ENCODE data around the gene PIH1D1.

Gene PIH1D1

GRCh38 chr19:49443366-49444099, 8.1 kb downstream of the PIH1D1 start (continued):
- TF ChIP-seq ZNF112 (tag by site-specific recombination; IDR thresholded peaks at IDR 0.05), result no peak
- TF ChIP-seq ZNF670 (tag by site-specific recombination; IDR thresholded peaks at IDR 0.05; ENCODE audit: low read depth), result no peak
- TF ChIP-seq ZBTB20 (tag by site-specific recombination; IDR thresholded peaks at IDR 0.05), result peak; percentile 86; the same call in 1 of the 2 replicates
- TF ChIP-seq ZBTB8A (tag by site-specific recombination; IDR thresholded peaks at IDR 0.05), result peak; percentile 51; the same call in 1 of the 2 replicates
- TF ChIP-seq ZXDB (tag by site-specific recombination; IDR thresholded peaks at IDR 0.05), result peak; percentile 80
- 0 out of 2 replicates have a peak, but pooled peaks have one; percentile 44 for TF ChIP-seq REPIN1 (tag by site-specific recombination; IDR thresholded peaks at IDR 0.05; ENCODE audit: low read depth)
- TF ChIP-seq ZNF560 (tag by site-specific recombination; IDR thresholded peaks at IDR 0.05; ENCODE audit: borderline replicate concordance), result no peak
- TF ChIP-seq ZNF155 (tag by site-specific recombination; IDR thresholded peaks at IDR 0.05), result no peak
- TF ChIP-seq MEIS1 (CRISPR knock-in tag; IDR thresholded peaks at IDR 0.05; ENCODE audit: borderline replicate concordance), result no peak
- TF ChIP-seq ZSCAN18 (tag by site-specific recombination; IDR thresholded peaks at IDR 0.05), result 0 out of 2 replicates have a peak, but pooled peaks have one; percentile 38
- 0 out of 2 replicates have a peak, but pooled peaks have one; percentile 74 for TF ChIP-seq ZNF24 (tag by site-specific recombination; IDR thresholded peaks at IDR 0.05)
- TF ChIP-seq ZNF558 (tag by site-specific recombination; IDR thresholded peaks at IDR 0.05), result peak; percentile 32; the same call in 1 of the 2 replicates
- no peak for TF ChIP-seq ZFP3 (tag by site-specific recombination; IDR thresholded peaks at IDR 0.05; ENCODE audit: low read depth)
- TF ChIP-seq ZNF324 (tag by site-specific recombination; IDR thresholded peaks at IDR 0.05), result peak; percentile 81
- peak; percentile 69 for TF ChIP-seq ZNF629 (tag by site-specific recombination; IDR thresholded peaks at IDR 0.05)
- TF ChIP-seq ZNF274 (IDR thresholded peaks at IDR 0.05; ENCODE audit: low read length), result no peak
- no peak for TF ChIP-seq ZNF274 (tag by site-specific recombination; IDR thresholded peaks at IDR 0.05; ENCODE audit: borderline replicate concordance)
- TF ChIP-seq OSR2 (tag by site-specific recombination; IDR thresholded peaks at IDR 0.05), result peak; percentile 52; the same call in 1 of the 2 replicates
- TF ChIP-seq HOXD13 (CRISPR knock-in tag; IDR thresholded peaks at IDR 0.05; ENCODE audit: borderline replicate concordance), result no peak
- peak; percentile 85 for TF ChIP-seq ZNF18 (tag by site-specific recombination; IDR thresholded peaks at IDR 0.05)
- TF ChIP-seq ZNF175 (tag by site-specific recombination; IDR thresholded peaks at IDR 0.05), result no peak
- TF ChIP-seq WT1 (tag by site-specific recombination; IDR thresholded peaks at IDR 0.05), result peak; percentile 7; the same call in 1 of the 2 replicates
- TF ChIP-seq KLF7 (tag by site-specific recombination; IDR thresholded peaks at IDR 0.05; ENCODE audit: borderline replicate concordance), result no peak; the same call in 1 of the 2 replicates
- TF ChIP-seq ZNF133 (tag by site-specific recombination; IDR thresholded peaks at IDR 0.05), result no peak
- TF ChIP-seq ZNF426 (tag by site-specific recombination; IDR thresholded peaks at IDR 0.05), result no peak
- no peak for TF ChIP-seq ZNF677 (tag by site-specific recombination; IDR thresholded peaks at IDR 0.05)
- no peak for TF ChIP-seq PRDM2 (tag by site-specific recombination; IDR thresholded peaks at IDR 0.05; ENCODE audit: borderline replicate concordance)
- no peak for TF ChIP-seq ZNF404 (tag by site-specific recombination; IDR thresholded peaks at IDR 0.05)
